GM19239 (cell line): Measurements from ENCODE around the gene IWS1.
"Not testable (repeated sequence)": the region's sequence is repeated elsewhere in the genome, so short reads cannot be mapped to it uniquely, and the experiment has no call there.

Source experiments
- DNase-seq: peaks from one replicate; pipeline ENCODE4 v3.0.0; 2011; ENCODE audit warnings: low spot score; ENCODE audit not compliant: insufficient read length
- FAIRE-seq: peaks from 2 replicates; lab custom pipeline; 2011; peaks lifted over from hg19 to GRCh38; lab: Jason Lieb, UNC

Gene IWS1

GRCh38 chr2:127526132-127527000 is at the start of gene IWS1:
IWS1 (minus strand) TSS chr2:127526489; CDS start chr2:127526208, 281 bp downstream.
- DNase-seq (peak; percentile 80), FAIRE-seq (peak; percentile 87)

DNA sequence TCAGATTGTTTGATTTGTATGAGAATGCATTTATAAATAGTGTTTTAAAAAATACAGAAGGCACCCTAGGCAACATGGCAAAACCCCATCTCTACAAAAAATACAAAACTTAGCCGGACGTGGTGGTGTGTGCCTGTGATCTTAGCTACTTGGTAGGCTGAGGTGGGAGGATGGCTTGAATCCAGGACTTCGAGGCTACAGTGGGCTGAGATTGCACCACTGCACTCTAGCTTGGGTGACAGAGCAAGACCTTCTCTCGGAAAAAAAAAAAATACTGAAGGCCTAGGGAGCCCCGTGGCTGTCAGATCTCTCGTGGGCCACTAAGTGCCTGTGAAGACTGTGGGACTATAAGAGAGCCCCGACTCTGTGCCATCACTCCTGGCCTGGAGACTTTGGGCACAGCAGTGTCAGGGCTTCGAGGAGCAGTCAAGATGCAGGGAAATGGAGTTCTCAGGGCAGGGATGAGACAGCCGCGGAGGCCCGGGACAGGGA is 49.7 kb upstream of the IWS1 start:
- DNase-seq (no peak), FAIRE-seq (no peak)

DNA sequence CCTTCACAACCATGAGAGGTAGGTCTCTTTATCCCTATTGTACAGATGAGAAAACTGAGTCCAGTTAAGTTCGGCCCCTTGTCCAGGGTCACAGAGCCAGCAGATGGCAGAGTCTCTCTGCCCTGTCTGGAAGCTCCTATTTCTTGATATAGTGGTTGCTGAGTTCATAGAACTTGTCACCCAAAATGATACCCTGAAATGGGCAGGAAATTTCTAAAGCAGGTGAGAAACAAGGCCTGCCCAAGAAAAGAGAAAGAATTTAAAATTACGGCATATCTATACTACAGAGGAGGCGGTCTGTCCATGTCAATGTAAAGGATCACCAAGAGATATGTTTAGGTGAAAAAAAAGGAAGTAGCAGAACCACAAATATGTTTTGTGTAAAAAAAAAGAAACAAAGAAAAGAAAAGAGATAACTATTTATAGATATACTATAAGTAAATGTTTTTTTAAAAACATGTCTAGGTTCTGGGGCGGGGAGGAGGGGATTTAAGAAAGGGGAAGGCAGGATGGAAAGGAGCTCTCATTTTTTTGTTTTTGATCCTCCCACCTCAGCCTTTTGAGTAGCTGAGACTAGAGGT is 49.0 kb upstream of the IWS1 start:
- peak; percentile 68 for FAIRE-seq
- DNase-seq = no peak

DNA sequence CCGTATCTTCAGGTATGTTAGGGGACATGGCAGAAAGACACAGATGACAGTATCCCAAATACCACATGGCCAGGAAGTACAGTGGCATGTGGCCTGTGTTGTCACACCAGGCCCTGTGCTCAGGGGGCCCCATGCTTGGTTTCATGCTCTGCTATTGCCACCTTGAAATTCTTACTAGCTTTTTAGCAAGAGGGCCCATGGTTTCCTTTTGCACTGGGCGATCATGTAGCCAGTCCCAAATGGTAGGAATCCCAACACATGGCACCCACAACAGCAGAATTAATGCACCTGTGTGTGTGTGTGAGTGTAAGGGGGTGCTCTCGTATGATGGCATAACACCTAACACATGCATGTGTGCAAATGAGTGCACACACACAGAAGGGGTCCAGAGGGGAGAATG is 48.4 kb upstream of the IWS1 start:
- FAIRE-seq = no peak
- no peak for DNase-seq

DNA sequence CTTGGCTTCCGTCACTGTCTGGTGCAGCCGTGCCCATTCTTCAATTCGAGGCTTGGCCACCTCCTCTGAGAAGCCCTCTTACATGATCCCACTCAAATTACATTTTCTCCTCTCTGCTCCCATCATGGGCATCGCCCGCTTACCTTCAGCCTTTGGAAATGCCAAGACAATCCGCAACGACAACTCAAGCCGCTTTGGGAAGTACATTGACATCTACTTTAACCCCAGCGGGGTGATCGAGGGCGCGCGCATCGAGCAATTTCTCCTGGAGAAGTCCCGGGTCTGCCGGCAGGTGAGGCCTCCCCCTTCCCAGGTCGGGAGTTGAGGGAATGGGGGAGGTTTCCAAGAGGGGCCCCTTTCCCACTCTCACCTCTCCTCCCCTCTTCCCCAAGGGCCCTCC is 47.5 kb upstream of the IWS1 start:
- FAIRE-seq = no peak

DNA sequence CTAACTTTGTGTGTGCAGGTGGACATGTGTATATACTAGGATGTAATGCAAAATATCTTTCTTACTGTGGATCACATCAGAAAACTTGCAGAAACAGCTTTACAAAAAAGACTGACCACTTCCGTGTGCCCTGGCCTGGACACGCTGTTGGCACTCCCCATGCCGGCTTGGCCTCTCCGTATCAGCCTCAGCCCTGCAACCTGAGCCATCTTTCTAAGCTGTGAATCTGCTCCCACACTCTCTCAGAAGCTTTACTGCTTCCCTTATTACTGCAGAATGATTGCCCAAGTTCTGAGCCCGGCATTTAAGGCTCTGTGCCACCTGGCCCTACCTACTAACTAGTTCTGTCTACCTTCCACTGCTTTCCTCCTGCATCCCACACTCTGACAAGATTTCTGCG is 47.0 kb upstream of the IWS1 start:
- no peak for FAIRE-seq
- DNase-seq = no peak

More for the DNA sequence above, 47.5 kb upstream of the IWS1 start:
- DNase-seq = no peak

GRCh38 chr2:127572841-127573240 is 46.6 kb upstream of the IWS1 start:
- DNase-seq (no peak), FAIRE-seq (no peak)

DNA sequence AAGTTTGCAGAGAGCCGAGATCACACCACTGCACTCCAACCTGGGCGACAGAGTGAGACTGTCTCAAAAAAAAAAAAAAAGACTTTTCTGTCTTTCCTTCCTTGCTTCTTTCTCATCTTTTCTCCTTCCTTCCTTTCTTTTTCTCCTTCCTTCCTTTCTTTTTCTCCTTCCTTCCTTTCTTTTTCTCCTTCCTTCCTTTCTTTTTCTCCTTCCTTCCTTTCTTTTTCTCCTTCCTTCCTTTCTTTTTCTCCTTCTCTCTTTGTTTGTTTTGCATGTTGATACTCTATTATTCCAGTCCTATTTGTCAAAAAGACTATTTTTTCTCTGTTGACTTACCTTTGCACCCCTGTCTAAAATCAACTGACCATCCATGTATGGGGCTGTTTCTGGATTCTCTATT is 46.1 kb upstream of the IWS1 start:
- FAIRE-seq, DNase-seq: not testable (repeated sequence)

DNA sequence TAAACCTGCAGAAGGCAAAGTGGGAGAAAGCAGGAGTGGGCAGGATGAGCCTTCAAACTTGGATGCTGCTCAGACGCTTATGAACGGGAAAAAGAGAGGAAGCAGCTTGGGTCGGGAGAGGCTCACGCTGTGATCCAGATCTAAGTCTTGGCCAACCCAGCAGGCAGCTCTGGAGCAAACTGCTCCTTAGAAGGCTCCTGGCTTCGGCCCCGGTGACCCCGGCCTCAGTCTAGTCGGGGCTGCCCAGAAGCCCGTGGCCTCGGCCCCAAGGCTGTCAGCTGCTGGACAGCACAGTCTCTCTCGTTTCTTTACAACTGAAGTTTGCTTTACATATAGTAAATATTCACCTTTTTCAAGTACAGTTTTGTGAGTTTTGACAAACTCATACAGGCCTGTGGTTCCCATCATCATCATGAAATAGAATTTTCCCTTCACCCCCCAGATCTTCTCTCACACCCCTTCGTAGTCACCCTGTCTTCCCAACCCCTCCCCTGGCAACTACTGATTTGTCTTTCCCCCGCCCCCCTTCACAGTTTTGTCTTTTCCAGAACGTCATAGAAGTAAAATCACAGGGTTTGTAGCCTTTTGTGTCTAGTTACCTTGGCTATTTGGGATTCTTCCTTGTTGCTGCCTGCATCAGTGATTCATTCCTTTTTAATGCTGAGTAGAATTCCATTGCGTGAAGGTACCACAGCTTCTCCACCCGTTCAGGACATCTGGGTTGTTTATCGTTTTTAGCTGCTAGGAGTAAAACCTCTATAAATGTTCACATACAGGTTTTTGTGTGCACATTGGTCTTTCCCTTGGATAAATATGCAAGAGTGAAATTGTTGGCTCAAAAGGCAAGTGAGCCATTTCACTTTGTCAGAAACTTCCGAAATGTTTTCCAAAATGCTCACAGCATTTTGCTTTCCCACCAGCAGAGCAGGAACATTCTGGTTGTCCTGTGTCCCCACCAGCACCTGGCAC is 44.3 kb upstream of the IWS1 start:
- FAIRE-seq = no peak
- DNase-seq = no peak

GRCh38 chr2:127569666-127570065 is 43.4 kb upstream of the IWS1 start:
- no peak for DNase-seq
- no peak for FAIRE-seq

DNA sequence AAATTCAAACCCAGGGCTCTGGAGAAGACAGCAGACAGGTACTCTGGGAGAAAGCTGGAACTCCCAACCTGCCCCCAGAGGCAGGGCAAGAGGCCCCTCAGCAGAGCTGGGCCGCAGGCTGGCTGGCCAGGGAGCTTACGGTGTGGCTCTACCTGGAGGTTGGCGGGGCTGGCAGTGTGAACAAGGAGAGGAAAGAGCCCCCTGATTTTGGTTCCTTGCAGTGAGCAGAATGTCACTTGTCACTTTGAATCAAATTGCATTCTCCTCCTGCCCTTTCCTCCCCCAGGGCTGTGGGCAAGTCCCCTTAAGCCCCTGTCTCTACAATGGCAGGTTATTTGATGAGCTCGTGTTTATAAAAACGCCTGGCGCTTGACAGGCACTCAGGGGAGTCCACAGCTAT is 41.8 kb upstream of the IWS1 start:
- no peak for DNase-seq
- no peak for FAIRE-seq

GRCh38 chr2:127567351-127567854 is 41.1 kb upstream of the IWS1 start:
- no peak for FAIRE-seq
- no peak for DNase-seq

- FAIRE-seq = no peak
These were observed 40.3 kb upstream of the IWS1 start for GRCh38 chr2:127566576-127566975.

DNA sequence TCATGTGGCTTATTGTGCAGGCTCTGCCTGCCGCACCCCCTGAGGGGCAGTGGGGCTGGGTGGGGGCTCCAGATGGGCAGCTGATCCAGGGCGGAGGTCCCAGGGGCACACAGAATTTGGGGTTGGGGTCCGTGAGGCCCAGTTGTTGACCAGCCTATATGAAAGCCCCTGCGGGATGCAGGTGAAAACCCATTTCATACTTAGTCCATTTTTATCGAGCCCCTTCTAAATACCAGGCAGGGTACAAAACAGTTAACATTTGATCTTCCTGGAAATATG is 39.8 kb upstream of the IWS1 start:
- DNase-seq (no peak), FAIRE-seq (no peak)

More at GRCh38 chr2:127566576-127566975, 40.3 kb upstream of the IWS1 start:
- no peak for DNase-seq

DNA sequence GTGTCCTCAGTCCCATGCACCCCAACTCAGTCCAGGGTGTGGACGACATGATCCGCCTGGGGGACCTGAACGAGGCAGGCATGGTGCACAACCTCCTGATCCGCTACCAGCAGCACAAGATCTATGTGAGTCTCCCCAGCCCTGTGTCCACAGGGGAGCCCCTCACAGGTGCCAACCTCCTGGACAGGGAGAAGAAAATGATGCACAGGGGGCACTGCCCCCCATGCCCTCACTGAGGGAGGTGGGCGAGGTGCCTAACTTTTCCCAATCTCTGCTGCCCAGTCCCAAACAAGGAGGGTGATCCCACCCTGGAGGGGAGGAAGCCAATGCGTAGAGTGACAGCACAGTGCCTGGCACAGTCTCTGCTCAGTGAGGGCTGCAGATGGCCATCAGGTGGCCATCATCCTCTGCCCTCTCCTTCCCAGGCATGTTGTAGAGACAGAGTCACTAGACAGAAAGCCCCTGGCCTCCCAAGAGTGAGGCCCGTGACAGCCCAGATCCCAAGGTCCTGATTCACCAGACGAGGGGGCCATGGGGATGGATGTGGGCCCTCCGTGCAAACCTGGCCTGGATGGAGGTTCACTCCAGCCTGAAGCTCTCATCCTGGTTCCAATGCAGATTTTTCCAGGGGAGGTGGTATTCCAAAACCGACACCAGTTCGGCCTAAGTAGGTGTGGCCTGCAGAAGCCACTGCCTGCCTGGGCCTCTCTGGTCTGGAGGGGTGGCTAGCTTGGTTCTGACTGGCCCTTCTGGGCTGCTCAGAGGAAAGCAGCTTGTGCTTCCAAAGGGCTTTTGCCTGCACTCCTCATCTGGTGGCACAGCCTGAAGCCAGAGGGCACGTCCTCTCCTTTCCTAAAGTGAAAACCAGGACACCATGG is 39.2 kb upstream of the IWS1 start:
- FAIRE-seq = no peak
- no peak for DNase-seq

GRCh38 chr2:127564429-127565260 is 38.4 kb upstream of the IWS1 start:
- DNase-seq (no peak), FAIRE-seq (peak; percentile 14)

GRCh38 chr2:127563458-127564428 is 37.5 kb upstream of the IWS1 start:
- DNase-seq (peak; percentile 88), FAIRE-seq (peak; percentile 100)
